GM18858 (cell line): Measurements from ENCODE around the gene XRN2.
"Not testable (repeated sequence)": the region's sequence is repeated elsewhere in the genome, so short reads cannot be mapped to it uniquely, and the experiment has no call there.

Experiments used
- ATAC-seq: cut with Tn5 transposase; IDR thresholded peaks from one replicate; pipeline ENCODE4 v1.9.1; 2021; ENCODE audit not compliant: unreplicated experiment

XRN2 gene

DNA sequence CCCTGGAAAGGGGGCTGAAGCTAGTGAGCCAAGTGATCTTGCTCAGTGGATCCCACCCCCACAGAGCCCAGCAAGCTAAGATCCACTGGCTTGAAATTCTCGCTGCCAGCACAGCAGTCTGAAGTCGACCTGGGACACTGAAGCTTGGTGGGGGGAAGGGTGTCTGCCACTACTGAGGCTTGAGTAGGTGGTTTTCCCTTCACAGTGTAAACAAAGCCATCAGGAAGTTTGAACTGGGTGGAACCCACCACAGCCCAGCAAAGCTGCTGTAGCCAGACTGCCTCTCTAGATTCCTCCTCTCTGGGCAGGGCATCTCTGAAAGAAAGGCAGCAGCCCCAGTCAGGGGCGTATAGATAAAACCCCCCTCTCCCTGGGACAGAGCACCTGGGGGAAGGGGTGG is 110.9 kb downstream of the XRN2 start:
- ATAC-seq = not testable (repeated sequence)

- not testable (repeated sequence) for ATAC-seq
Observed at GRCh38 chr20:21419147-21419546, 116.0 kb downstream of the XRN2 start.

DNA sequence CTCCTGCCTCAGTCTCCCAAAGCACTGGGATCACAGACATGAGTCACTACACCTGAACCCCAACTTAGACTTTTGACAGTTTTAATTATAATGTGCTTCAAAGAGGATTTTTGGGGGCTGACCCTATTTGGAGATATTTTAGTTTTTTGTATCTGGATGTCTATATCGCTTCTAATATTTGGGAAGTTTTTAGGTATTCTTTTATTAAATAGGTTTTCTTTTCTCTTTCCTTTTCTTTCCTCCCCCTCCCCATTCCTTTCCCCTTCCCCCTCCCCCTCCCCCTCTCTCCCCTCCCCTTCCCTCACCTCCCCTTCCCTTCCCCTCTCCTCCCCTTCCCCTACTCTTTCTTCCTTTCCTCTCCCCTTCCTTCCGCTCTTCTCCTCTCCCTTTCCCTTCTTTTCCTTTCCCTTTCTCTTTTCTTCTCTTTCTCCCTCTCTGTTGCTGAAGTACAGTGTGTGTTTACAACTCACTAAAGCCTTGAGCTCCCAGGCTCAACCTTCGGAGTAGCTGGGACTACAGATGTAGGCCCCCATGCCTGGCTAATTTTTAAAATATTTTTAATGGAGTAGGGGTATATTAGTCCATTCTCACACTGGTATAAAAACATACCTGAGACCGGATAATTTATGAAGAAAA is 118.6 kb downstream of the XRN2 start:
- no peak for ATAC-seq

DNA sequence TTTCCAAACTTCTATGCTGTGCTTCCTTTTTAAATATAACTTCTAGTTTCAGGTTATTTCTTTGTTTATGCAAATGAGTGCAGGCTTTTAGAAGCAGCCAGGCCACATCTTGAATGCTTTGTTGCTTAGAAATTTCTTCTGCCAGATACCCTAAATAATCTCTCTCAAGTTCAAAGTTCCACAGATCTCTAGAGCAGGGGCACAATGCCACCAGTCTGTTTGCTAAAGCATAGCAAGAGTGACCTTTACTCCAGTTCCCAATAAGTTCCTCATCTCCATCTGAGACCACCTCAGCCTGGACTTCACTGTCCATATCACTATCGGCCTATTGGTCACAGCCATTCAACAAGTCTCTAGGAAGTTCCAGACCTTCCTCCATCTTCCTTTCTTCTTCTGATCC is 120.6 kb downstream of the XRN2 start:
- ATAC-seq = not testable (repeated sequence)

GRCh38 chr20:21424846-21425245 is 121.7 kb downstream of the XRN2 start:
- ATAC-seq = no peak

DNA sequence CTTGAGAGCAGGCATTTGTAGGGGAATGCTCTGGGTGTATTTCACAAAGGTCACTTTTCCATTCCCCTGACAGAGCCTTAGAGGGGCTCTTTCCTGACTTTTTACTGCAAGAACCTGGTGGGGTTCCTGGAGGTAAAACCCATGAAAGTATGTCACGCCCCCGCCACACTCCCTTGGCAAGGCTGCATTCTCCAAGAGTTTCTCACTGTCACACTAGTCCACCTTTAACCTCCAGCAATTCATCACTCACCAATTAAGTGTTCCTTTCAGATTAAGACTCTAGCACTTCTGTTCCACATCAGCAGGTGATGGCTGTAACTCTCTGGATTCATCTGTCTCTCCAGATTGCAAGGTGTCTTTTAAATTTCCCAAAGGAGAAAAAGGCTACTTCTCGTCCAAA is 126.9 kb downstream of the XRN2 start:
- ATAC-seq = no peak

GRCh38 chr20:21432911-21433310 is 129.8 kb downstream of the XRN2 start:
- ATAC-seq = no peak

- ATAC-seq = no peak
Observed at GRCh38 chr20:21433329-21433890, 130.3 kb downstream of the XRN2 start.

DNA sequence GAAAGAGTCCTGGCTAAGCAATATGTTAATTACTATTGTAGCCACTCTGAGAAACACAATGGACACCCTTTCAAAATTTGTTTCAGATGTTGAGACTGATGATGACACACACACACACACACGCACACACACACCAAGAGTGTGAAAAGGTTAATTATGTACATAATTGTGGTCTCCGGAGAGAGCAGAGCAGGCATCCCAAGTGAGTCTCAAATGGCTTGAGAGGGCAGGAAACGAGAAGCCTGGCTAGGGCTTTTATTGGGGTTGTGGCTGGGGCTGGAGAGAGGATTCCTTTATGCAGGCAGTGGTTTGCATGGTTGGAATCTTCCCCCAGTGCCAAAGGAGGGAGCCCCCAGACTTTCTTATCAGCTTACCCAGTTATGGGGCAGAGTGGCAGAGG is 132.4 kb downstream of the XRN2 start:
- no peak for ATAC-seq

GRCh38 chr20:21436205-21436604 is 133.1 kb downstream of the XRN2 start:
- no peak for ATAC-seq

DNA sequence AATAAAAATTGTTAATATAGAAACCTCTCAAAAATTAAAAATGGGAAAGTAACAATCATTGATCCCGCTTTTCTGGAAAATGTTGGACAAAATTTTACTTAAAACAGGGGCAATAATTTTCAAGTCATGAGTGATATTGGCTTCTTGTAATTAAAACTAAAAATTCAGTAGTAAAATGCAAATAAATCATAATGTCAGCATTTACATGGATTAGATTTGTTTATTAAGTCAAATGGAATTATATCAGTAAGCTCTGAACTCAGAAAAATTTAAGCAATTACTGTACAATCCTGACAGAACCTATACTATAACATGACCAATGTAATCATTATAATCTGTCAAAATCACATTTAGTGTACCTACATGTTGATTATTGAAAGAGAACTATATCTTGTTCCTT is 134.1 kb downstream of the XRN2 start:
- no peak for ATAC-seq

DNA sequence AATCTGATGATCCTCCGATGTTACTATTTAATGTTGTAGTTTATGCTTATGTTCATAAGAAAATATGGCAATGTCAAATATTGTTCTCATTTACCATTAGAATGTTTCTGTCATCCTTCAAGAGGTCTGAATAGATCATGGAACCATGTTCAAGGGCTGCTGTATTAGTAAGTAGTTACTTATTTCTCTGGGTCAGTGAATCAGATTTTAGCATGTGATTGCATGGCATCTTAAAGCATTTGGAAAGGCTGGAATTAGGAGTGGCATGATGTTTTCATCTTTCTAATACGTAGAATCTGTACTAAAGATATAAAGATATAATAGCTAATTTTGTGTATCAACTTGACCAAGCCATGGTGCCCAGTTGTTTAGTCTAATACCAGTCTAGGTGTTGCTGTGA is 134.7 kb downstream of the XRN2 start:
- no peak for ATAC-seq
